Fibroblast of peridontal ligament (primary cell): ENCODE results near the gene BMP7.
"Not testable (repeated sequence)": the region's sequence is repeated elsewhere in the genome, so short reads cannot be mapped to it uniquely, and the experiment has no call there.

Experiments used
- DNase-seq: peaks from one replicate; pipeline ENCODE4 v3.0.0-alpha.2; 2010; ENCODE audit errors: extremely low read depth

The BMP7 gene

DNA sequence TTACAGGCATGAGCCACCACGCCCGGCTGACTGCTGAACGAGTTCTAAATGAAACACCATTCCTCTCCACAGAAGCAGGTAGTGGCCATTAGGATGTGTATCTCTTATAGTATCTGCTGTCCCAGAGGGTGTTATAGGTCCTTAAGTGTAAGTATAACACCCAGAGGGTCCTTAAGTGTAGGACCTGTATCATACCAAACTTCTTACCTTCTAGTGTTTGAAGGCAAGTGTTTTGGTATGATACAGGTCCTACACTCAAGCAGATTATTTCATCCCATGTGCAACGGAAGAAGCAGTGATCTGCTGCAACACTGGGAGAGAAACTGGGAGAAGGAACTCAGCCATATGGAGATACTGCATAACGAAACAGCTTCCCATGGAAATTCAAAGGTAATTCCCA is 17.4 kb downstream of the BMP7 start:
- no peak for DNase-seq

DNA sequence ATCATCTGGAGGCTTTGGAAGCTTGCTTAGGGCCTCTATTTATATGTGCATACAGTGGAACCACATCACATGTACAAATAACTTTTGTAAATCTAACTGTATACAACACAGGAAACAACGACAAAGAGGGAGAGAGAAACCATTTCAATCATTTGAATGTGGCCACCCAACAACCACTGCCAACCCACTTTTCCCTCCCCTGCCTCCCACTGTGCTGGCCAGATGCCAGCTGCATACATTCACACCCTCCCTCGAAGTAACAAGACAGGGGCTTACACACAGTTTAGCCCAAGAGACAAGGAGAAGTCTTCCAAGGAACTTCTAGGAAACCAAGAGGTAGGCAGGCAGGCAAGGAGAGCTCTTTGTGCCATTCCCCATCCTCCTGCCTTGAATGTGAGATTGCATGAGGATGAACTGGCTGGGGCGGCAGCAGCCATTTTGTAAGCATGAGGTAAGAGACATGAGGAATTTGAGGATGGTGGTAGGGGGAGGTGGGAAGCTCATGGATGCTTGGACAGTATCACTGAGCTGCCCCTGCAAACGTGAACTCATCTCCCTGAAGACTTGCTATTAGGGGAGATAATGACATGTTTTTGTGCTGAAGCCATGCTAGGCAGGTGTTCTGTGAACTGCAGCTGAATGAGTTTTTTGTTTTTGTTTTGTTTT is 18.2 kb downstream of the BMP7 start:
- no peak for DNase-seq

DNA sequence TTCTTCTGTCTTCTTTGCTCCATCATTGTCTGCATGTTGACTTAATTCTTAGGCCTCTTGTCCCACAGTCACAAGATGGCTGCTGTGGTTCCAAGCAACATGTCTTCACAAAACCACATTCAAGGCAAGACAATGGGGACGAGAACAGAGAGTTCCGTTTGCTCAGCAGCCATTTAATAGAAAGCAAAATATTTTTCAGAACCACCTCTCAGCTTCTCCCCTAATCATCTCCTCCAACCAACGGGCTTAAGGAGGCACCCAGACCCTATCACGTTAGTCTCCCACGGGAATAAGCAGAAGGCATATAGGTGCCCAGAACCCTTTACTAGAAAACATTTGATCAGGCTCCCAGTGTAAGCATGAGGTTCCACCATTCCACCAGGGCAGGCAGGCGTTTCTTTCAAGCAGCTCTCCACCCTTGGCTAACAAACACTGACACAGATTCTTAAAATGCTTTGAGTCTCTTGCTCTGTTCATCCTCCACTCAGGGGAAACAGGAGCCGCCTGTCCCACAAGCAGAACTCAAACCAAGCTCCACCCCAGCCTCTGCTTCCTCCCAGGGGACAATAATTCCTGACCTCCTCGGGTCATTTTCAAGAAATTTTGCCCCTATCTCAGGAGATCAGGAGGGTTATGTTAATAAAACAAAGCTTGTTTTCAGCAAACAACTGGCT is 19.0 kb downstream of the BMP7 start:
- DNase-seq: no peak

DNA sequence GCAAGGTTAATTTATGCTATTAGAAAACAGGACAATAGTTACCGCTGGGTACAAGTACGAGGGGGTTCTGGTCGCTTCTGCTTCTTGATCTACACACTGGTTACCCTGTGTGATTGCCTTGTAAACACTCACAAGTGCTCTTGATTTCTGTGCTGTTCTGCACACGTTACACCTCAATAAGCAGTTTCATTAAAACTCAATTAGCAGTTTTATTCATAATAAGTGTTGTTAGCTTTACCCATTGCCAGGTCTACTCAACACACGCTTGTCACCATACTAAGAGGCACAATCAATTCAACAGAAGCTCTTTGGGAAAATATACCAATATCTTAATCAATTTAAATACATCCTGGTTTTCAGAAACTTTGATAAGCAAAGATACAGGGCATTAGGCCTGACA is 20.4 kb downstream of the BMP7 start:
- DNase-seq: no peak

DNA sequence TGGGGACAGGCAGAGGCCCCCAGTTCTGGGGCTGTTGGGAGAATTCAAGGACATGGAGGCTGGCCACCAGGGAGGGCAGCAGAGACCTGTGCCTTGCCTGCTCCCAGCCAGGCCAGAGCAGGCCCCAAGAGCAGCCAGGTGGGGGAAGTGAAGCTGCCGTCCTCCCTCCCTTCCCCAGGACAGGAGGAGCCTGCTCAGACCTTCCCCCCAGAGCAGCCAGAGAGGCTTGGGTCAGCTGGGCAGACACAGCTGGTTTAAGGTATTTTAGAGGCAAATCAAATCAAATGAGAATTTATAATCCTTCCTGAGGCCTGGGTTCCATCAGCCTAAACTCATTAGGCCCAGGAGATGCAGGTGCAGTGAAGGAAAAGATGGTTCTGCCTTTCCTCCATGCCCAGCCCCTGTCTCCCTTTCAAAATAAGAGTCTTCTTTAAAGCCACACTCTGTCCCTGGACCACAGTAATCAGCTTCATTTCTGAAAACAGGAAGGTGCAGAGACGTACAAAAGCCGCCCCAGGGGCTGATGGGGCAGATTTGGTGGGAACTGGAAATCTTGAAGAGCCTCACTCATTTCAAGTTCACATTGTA is 21.7 kb downstream of the BMP7 start:
- no peak for DNase-seq

DNA sequence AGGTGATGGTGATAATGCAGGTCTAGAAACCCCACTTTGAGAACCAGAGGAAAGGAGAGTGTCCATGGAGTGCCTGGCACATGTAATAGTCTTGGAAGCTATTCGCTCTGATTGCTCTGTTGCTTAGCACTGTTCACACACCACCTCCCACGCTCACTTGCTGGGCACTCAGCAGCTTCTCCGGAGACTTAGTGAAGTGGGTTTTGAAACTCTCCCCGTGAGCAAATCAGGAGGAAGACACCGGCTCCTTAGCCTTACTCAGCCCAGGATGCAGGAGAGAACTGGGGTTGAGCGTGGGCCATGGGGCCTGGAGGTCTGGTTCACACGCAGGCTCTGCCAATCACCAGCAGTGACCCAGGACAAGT is 22.2 kb downstream of the BMP7 start:
- DNase-seq: no peak

DNA sequence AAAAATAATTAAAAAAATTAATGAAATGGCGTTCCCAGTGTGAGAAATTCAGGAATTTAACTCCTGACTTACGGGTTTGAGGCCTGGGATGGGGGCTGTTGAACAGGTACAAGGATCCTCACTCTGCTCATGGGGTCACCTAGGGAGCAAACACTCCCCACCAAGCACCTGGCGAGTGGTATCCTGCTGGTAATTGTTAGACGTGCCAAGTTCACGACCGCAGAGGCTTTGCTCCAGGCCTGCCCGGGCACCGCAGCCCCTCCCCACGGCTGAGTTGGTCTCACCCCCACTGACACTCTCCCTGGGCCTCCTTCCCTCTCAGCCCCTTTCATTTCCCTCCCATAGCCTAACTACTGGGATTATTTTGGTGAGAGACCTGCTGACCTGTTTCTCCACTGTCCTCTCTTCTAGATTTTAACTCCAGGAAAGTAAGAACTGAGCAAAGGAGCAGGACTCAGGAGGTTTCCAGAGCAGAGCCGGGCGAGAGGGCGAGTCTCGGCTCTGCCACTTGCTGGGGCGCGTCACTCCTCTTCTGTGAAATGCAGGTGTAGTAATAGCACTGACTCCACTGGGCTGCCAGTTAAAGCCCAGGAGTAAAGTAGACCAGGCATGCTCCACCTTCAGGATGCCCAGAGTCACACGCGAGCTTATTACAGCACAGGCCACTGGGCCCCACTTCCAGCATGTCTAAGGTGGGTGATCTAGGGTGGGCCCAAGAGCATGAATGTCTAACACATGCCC is 22.8 kb downstream of the BMP7 start:
- no peak for DNase-seq

DNA sequence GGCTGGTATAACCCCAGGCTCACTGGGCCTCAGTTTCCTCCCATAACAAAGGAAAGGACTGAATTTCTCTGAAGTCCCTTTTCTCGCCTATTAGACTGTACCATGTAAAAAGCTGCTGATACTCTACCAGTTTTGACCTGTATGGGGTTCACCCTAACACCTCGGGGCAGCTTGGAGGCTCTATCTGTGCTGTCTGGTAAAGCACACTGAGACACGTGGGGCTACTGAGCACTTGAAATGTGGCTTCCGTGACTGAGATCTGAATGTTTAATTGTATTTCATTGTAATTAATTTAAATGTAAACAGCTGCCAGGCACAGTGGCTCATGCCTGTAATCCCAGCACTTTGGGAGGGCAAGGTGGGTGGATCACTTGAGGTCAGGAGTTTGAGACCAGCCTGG is 24.0 kb downstream of the BMP7 start:
- DNase-seq: no peak

DNA sequence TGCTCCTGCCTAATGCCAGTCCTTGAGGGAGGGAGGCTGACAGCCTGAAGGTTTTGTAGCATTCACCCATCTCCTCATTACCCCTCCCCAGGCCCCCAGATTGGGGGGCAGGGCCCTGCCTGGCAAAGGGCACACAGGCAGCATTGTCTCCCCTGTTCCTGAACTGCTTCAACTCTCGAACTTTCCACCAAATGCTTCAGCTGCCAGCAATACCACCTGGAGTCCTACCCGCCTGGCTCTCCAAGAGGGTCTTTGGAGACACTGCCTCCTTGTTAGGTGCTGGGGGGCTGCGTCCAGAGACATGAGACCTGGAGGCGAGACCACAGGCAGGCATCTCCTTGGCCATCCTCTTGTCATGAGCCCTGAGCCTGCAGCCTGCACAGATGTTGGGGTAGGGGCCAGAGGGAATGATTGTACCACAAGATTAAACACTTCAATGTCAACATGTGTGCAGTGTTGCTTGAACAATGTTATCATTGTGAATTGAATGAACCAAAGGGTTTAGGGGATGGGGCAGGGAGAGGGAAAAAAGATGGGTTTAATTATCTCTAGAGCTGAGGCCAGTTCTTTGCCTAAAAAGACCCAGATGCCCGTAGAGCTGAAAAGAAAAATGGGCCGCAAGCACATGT is 25.0 kb downstream of the BMP7 start:
- peak; percentile 3 for DNase-seq

DNA sequence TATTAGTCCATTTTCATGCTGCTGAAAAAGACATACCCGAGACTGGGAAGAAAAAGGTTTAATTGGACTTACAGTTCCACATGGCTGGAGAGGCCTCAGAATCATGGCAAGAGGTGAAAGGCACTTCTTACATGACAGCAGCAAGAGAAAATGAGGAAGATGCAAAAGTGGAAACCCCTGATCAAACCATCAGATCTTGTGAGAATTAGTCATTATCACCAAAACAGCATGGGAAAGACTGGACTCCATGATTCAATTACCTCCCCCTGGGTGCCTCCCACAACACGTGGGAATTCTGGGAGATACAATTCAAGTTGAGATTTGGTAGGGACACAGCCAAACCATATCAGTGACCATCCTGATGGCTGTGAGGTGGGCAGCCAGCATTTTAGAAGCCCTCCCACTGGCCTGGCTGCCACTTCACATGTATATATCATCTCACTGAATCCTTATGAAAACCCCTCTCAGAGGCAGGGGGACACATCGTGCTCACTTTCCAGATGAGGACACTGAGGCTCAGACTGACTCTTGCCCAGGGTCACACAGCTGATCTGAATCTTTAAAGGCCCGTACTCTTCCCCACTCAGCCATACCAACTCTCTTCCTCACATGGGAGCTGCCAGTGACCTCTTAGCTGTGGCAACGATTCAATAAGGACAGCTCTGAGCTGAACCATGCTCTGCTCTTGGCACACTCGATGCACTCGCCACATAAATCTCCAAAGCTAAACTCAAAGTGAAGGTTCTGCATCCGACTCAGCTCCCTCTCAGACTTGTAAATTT is 25.7 kb downstream of the BMP7 start:
- DNase-seq: no peak

DNA sequence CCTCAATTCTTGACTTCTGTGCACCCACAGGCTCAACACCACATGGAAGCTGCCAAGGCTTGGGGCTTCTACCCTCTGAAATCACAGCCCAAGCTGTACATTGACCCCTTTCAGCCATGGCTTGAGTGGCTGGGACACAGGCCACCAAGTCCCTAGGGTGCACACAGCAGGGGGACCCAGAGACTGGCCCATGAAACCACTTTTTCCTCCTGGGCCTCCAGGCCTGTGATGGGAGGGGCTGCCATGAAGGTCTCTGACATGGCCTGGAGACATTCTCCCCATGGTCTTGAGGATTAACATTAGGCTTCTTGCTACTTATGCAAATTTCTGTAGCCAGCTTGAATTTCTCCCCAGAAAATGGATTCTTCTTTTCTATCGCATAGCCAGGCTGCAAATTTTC is 26.7 kb downstream of the BMP7 start:
- not testable (repeated sequence) for DNase-seq

DNA sequence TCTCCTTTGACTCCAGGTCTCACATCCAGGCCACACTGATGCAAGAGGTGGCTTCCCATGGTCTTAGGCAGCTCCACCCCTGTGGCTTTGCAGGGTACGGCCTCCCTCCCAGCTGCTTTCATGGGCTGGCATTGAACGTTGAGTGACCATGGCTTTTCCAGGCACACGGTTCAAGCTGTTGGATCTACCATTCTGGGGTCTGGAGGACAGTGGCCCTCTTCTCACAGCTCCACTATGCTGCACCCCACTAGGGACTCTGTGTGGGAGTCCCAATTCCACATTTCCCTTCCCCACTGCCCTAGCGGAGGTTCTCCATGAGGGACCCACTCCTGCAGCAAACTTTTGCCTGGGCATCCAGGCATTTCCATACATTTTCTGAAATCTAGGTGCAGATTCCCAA is 27.1 kb downstream of the BMP7 start:
- not testable (repeated sequence) for DNase-seq

DNA sequence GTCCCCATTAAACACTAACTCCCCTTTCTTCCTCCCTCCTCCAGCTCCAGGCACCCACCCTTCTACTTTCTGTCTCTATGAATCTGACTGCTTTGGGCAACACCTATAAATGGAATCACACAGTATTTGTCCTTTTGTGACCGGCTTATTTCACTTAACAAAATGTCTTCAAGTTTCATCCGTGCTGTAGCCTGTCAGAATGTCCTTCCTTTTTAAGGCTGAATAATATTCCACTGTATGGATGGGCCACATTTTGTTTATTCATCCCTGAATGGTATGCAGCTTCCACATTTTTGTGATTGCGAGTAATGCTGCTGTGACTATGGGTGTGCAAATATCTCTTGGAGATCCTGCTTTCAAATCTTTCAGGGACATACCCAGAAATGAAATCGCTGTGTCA is 28.4 kb downstream of the BMP7 start:
- no peak for DNase-seq

DNA sequence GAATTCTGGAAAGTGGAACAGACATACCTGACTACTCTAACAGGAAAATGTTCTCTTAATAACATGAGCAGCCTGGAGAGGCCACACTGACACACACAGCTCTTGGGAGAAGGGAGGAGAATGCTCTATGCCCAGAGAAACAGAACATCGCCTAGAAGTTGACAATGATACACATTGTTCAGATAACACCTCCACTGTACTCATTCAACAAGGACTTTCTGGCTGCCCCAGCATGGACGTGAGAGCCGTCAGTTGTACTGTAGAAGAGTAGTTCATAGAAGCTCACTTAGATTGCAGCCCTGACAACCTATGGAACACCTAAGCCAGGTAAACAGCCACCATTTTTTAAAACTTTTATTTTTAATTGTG is 28.9 kb downstream of the BMP7 start:
- DNase-seq: no peak

DNA sequence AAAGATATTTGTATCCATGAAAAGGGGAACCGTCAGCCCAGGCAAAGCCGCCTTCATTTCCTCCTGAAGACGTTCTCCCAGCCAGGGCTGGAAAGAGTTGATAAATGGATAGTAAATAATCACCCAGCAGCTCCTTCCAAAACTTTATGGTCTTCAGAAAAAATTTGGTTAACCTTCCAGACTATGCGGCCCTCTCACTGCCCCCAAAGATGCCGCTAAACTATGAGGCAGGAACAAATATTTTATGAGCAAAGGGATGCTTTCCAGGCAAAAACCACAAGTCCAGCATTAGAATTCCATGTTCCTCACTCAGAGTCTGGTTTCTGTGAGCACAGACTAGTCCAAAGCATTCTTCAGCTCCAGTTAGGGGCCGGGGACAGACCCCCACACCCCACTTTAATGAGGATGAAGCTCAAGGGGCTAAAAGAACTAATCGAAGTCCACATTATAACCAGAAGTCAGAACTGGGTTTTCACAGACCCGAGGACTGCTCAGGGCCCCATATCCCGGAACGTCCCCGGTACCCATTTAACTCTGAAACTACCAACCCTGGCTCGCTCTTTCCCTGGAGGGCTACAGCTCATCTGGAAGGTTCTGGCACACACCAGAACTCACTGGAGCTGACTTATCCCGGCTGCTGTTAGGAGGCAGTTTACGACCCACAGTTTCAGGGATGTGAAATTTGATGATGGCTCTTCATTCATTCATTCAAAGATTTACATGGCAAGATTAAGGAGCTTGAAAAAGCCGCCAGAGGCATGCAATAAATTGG is 29.4 kb downstream of the BMP7 start:
- no peak for DNase-seq

DNA sequence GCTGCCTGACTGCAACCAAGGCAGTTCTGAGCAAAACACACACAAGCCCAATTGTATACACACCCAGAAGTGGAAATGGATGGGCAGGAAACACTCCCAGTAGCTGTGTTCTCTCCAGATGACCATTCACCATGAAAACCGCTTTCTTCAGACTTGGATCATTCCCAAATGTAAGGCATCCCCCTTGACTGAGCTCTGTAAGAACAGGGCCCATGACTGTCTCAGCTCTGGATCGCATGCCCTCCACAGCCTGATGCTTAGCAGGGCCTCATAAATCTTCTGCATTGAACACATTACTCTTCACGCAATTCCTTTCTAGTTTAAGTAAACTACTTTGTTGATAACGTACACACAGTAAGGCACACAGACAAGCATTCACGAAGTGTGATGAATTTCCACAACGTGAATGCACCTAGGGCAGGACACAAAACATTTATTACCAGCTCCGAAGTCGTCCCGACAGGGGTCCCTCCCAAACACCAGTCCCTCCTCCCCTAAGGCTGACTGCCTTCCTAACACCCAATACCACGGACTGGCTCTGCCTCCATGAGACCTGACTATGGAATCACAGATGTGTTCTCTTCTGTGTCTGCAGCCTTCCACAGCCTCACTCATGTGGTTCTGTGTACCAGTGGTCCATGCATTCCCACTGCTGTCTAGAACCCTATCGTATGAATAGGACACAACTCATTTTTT is 31.7 kb downstream of the BMP7 start:
- DNase-seq: no peak

DNA sequence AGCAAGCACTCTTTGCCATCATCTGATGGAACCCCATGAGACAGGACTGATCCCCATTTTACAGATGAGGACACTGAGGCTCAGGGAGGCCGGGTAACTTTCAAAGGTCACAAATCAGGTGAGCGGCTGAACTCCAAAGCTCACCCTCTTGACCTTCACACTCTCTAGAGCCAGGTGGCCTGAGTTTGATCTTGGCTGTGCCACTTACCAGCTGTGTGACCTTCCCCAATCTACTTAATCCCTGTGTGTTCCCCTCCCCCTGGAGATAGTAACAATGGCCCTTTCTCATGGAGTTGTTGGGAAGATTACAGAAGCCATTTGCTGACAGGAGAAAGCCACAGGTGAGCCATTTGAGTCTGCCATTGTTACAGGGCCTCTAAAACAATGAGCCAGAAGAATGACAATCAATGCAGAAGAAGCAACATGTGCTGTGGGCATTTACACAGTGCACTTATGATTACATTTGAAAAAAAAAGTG is 34.5 kb downstream of the BMP7 start:
- no peak for DNase-seq

DNA sequence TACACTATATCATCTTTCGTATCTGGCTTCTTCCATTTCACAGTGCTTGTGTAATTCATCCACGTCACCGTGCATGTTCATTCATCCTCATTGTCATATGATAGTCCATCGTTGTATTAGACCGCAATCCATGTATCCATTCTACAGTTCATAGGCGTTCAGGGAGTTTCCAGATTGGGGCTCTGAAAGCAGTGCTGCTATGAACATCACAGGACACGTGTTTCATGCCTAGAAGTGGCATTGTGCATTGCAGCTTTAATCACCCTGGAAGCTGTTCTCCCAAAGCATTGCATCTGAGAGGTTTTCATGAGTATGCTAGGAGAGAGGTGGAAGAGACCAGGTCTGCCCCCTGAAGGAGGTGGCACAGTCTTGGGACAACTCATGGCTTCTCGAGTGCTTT is 35.3 kb downstream of the BMP7 start:
- no peak for DNase-seq

DNA sequence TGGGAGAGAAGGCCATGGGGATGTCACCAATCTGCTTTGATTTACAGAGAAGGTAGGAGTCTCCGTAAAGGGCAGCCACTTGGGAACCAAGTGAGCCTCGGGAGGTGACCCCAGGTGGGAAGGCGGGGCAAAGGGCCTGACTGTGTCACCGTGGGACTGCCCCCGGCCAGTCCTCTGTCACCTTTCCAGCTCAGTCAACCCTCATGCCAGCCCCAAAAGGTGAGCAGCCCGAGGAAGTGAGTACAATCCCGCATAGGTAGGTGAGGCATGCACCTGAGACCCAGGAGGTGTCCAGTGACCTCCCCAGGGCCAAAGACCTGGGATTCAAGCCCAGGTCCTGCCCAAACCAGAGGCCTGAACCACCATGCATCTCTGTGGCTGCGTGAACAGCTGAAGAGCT is 36.2 kb downstream of the BMP7 start:
- no peak for DNase-seq

DNA sequence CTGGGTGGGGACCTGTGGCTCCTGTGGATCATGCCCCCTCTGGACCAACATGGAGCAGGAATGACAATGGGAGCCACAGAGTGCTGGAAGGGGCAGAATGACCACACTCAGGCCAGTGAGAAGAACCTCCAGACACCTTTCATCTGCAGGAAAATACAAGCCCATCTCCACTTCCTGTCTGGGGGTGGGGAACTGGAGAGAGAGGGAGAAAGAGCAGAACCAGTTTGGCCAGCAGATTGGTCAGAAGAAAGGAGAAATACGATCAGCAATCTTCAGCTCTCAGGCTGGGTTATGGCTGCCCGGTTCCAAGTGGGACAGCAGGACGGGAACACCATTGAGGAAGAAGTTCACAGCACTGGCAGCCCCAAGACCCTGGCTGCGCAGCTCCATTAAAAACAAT is 37.0 kb downstream of the BMP7 start:
- no peak for DNase-seq
